ENCODE results near the gene TTYH3. TPM values are rescaled to one million over a fixed set of nuclear protein-coding genes. Genes with fewer than 3 reads are reported as not detected.
A peak's percentile ranks its signal among the peaks of the same experiment; 100 is the strongest.

Gene TTYH3, protein sequence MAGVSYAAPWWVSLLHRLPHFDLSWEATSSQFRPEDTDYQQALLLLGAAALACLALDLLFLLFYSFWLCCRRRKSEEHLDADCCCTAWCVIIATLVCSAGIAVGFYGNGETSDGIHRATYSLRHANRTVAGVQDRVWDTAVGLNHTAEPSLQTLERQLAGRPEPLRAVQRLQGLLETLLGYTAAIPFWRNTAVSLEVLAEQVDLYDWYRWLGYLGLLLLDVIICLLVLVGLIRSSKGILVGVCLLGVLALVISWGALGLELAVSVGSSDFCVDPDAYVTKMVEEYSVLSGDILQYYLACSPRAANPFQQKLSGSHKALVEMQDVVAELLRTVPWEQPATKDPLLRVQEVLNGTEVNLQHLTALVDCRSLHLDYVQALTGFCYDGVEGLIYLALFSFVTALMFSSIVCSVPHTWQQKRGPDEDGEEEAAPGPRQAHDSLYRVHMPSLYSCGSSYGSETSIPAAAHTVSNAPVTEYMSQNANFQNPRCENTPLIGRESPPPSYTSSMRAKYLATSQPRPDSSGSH
- total RNA-seq (2014; rRNA removed; shearing (Covaris generic)), result 17.9 and 23.8 TPM in 2 replicates
- total RNA-seq (2022), result 54.8 and 63.6 TPM in 2 replicates
- percentile 45 among the genes with signal in this experiment for Bru-seq, nascent RNA
- percentile 63 among the genes with signal in this experiment for BruChase-seq, experiment 1, labeled RNA remaining after a 6-hour chase
- percentile 54 among the genes with signal in this experiment for BruChase-seq, experiment 2, labeled RNA remaining after a 2-hour chase
- long read RNA-seq, full-length matches to known transcripts, result 40 of 123 reads
- long read RNA-seq, partial matches to known transcripts, result 15 of 123 reads
- long read RNA-seq, other reads (novel, unspliced or antisense), result 68 of 123 reads

DNA sequence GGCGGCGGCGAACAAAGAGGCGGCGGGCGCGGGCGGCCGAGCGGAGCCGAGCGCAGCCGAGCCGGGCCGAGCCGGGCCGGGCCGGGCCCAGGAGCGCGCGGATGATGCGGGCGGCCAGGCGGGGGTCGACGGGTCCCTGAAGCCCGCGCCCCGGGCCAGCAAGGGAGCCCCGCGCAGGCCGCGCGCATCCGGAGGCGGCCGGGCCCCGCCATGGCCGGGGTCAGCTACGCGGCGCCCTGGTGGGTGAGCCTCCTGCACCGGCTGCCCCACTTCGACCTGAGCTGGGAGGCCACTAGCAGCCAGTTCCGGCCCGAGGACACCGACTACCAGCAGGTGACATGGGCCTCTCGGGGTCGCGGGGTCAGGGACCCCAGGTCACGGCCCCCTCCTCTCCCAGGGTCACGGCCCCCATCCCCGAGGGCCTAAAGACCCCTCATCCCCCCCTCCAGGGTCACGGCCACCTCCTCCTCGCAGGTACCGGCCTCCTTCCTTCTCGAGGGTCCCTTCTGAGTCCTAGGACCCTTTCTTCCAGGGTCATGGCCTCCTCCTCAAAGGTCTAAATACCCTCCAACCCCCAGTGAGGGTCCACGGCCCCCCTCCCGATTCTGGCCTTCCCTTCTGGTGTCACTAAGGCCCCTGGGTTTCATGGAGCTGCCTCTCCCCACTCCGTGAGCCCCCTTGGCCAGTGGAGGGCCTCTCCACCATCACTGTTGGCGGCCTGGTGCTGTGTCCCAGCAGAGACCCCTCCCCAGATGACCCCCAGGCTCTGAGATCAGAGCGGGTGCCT, at the start of gene TTYH3:
Gene TTYH3 (plus strand): TSS at position 41 of the 787 bp plus-strand sequence. CDS start 170 bp downstream, at position 211.
- H3K4me1 ChIP-seq (ENCODE audit: insufficient read depth, low read length, poor library complexity, severe bottlenecking), result peaks cover 26% of the 10 kb centered on the region
- H2AFZ ChIP-seq (ENCODE audit: low read length), result peak within 1 kb of the TSS; percentile 90
- no peak for TF ChIP-seq EZH2phosphoT487 (IDR thresholded peaks at IDR 0.05; ENCODE audit: borderline replicate concordance, low read depth, low read length)
- TF ChIP-seq, protein P1, sequence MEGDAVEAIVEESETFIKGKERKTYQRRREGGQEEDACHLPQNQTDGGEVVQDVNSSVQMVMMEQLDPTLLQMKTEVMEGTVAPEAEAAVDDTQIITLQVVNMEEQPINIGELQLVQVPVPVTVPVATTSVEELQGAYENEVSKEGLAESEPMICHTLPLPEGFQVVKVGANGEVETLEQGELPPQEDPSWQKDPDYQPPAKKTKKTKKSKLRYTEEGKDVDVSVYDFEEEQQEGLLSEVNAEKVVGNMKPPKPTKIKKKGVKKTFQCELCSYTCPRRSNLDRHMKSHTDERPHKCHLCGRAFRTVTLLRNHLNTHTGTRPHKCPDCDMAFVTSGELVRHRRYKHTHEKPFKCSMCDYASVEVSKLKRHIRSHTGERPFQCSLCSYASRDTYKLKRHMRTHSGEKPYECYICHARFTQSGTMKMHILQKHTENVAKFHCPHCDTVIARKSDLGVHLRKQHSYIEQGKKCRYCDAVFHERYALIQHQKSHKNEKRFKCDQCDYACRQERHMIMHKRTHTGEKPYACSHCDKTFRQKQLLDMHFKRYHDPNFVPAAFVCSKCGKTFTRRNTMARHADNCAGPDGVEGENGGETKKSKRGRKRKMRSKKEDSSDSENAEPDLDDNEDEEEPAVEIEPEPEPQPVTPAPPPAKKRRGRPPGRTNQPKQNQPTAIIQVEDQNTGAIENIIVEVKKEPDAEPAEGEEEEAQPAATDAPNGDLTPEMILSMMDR (conservative IDR thresholded peaks at IDR 0.05; ENCODE audit: low read length), result no peak
- H3K9me2 ChIP-seq (ENCODE audit: insufficient read depth, low read length), result no peaks in the 10 kb centered on the region
- intact Hi-C loops (cut with micrococcal nuclease; ENCODE audit: unreplicated experiment), result no loop called here
- BruUV-seq (replicated peaks), result no TSS peak
- no peaks in the 10 kb centered on the region for H3K9me3 ChIP-seq (ENCODE audit: low read length)
- POLR2A ChIA-PET, result interaction anchor here (0.6 to 1.5 kb wide), 2 partner anchors 13 to 95 kb away, joined by 4 to 13 read pairs; no protein-coding TSS in a partner anchor
- H3K36me3 ChIP-seq (ENCODE audit: insufficient read depth, low read length), result no peaks in the 10 kb centered on the region
- CTCF ChIA-PET (ENCODE audit: unreplicated experiment), result interaction anchor here (0.9 kb wide), 1 partner anchor 12 kb away, joined by 10 read pairs; no protein-coding TSS in a partner anchor
- no peak within 1 kb of the TSS for H3K27ac ChIP-seq (ENCODE audit: low read depth, low read length, poor library complexity, severe bottlenecking)
- H3K4me2 ChIP-seq (ENCODE audit: low read length), result peak within 1 kb of the TSS; percentile 90
- H3K79me2 ChIP-seq (ENCODE audit: insufficient read depth, low read depth, low read length), result no peaks in the 10 kb centered on the region
- peak within 1 kb of the TSS; percentile 82 for H3K4me3 ChIP-seq (ENCODE audit: low read depth, low read length, poor library complexity, severe bottlenecking)
- no peak for DNase-seq (ENCODE audit: low spot score)
- no peaks in the 10 kb centered on the region for H4K20me1 ChIP-seq (ENCODE audit: insufficient read depth, low read length)

DNA sequence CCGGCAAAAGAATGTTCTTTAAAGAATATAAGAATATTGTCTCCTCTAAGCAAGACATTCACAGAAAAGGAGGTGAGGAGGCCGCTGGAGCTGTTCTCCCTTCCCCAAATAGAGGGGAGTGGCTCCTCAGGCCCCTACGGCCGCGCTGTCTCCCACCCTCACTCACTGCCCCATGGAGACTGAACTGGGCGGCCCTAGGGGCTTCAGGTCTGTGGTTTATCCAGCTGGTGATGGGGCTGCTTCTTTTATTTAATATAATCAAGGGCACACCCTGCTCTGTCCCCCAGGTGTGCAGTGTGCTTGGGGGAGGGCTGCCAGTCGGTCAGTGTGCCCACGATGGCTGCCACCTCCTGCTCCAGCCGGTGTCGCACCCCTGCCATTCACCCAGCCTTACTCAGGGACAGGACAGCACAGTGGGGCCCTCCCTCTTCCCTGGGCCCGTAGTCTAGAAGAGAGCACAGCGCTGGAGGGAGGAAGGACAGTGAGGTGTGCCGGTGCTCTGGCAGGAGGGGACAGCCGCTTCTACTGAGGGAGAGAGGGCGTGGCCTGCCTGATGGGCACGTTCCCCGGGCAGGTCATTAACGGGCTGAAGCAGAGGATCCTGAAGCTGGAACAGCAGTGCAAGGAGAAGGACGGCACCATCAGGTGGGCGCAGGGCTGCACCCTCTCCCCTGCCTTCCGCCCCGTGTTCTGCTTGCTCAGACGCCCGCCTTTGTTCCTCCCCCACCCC, 49.6 kb upstream of the TTYH3 start:
- Histone ChIP-seq H3K27ac (ENCODE audit: low read depth, low read length, poor library complexity, severe bottlenecking) (no peak overlapping the region), H3K79me2 (ENCODE audit: insufficient read depth, low read depth, low read length) (no peaks in the 10 kb centered on the region), H3K36me3 (ENCODE audit: insufficient read depth, low read length) (no peaks in the 10 kb centered on the region), H3K4me1 (ENCODE audit: insufficient read depth, low read length, poor library complexity, severe bottlenecking) (peaks cover 6% of the 10 kb centered on the region), H3K4me2 (ENCODE audit: low read length) (no peak overlapping the region), H4K20me1 (ENCODE audit: insufficient read depth, low read length) (no peaks in the 10 kb centered on the region), H2AFZ (ENCODE audit: low read length) (no peak overlapping the region), H3K9me2 (ENCODE audit: insufficient read depth, low read length) (no peaks in the 10 kb centered on the region), H3K9me3 (ENCODE audit: low read length) (no peaks in the 10 kb centered on the region), H3K4me3 (ENCODE audit: low read depth, low read length, poor library complexity, severe bottlenecking) (no peak overlapping the region)
- DNase-seq (ENCODE audit: low spot score), result no peak
- CTCF ChIA-PET (ENCODE audit: unreplicated experiment), result no interaction called here
- TF ChIP-seq EZH2phosphoT487 (IDR thresholded peaks at IDR 0.05; ENCODE audit: borderline replicate concordance, low read depth, low read length), result no peak
- TF ChIP-seq, protein P1 (conservative IDR thresholded peaks at IDR 0.05; ENCODE audit: low read length), result no peak
- intact Hi-C loops (cut with micrococcal nuclease; ENCODE audit: unreplicated experiment), result no loop called here
- POLR2A ChIA-PET, result no interaction called here
- BruUV-seq (replicated peaks), result no TSS peak

Measured in OCI-LY7 (cell line).